Choroid plexus epithelial cell (primary cell): ENCODE data around the gene VSNL1.

Source experiments
- DNase-seq: peaks from one replicate; pipeline ENCODE4 v3.0.0-alpha.2; 2010; ENCODE audit warnings: low read depth
- H3K4me3 ChIP-seq: 2 replicates; pipeline ENCODE4 v1.5.1; 2011; ENCODE audit warnings: low read depth, mild to moderate bottlenecking, control low read depth, low read length, moderate library complexity
- TF ChIP-seq, protein P1 (sequence below): conservative IDR thresholded peaks from 2 replicates; pipeline ENCODE4 v1.5.1; 2011; ENCODE audit warnings: low read depth, mild to moderate bottlenecking, control low read depth, inconsistent platforms, low read length, moderate library complexity

Gene VSNL1

DNA sequence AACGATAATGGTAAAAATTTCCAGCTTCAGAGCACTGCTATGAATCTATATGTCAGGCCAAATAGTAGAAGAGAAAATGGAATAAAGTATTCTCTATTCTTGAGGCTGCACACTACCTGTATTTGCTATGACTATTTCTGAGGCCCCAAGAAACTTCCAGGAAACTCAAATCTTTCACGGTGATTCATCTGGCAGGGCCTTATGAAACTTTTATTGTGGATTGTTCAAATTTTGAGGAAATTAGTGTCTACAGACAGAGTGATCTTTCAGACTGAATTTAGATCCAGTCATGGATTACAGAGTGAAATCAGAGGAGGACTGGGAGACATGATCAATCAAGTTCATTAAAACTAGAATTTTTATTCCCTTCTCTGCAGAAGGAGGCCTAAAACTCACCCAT lies 4.1 kb upstream of the VSNL1 start:
- TF ChIP-seq, protein P1, sequence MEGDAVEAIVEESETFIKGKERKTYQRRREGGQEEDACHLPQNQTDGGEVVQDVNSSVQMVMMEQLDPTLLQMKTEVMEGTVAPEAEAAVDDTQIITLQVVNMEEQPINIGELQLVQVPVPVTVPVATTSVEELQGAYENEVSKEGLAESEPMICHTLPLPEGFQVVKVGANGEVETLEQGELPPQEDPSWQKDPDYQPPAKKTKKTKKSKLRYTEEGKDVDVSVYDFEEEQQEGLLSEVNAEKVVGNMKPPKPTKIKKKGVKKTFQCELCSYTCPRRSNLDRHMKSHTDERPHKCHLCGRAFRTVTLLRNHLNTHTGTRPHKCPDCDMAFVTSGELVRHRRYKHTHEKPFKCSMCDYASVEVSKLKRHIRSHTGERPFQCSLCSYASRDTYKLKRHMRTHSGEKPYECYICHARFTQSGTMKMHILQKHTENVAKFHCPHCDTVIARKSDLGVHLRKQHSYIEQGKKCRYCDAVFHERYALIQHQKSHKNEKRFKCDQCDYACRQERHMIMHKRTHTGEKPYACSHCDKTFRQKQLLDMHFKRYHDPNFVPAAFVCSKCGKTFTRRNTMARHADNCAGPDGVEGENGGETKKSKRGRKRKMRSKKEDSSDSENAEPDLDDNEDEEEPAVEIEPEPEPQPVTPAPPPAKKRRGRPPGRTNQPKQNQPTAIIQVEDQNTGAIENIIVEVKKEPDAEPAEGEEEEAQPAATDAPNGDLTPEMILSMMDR, result no peak
- DNase-seq, result no peak

DNA sequence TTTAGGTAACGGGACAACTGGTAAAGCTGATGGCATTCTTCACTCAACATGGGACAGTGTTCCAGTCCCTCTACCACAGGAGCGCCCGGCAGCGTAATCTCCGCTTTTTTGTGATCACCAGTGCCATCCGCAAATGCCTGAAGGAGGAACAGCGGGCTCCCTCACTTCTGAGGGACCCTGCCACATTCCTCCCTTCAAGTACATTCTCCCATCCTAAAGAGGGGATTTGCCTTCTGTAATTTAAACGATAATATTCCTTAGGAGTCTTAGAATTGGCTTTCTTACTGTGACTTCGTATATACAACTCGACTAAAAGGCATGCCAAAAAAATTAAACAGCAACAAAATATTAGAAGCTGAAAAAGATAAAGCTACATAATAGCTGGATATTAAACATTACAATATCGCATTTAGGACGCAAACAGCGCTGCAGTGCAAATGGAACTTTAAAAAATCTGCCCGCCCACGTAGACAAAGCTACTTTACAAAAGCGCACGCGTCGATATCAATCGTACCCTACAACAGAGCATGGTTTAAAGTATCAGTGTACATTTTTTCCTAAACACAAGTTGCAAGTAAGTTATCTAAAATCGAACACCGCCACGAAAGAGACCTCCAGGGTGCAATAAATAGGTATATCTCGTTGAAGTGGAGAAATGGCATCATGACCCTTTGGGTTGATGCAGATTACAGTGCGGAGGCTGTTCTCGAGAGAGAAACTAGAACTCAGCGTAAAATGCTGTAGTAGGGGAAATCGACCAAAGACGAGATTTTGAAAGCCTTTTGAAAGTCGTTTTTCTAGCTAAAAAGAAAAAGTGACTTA lies 2.3 kb upstream of the VSNL1 start:
- peak overlapping the region; percentile 51 for H3K4me3 ChIP-seq
- DNase-seq, result peak; percentile 26
- TF ChIP-seq, protein P1, result no peak

More for the DNA sequence above, 4.1 kb upstream of the VSNL1 start:
- H3K4me3 ChIP-seq, result no peak overlapping the region

DNA sequence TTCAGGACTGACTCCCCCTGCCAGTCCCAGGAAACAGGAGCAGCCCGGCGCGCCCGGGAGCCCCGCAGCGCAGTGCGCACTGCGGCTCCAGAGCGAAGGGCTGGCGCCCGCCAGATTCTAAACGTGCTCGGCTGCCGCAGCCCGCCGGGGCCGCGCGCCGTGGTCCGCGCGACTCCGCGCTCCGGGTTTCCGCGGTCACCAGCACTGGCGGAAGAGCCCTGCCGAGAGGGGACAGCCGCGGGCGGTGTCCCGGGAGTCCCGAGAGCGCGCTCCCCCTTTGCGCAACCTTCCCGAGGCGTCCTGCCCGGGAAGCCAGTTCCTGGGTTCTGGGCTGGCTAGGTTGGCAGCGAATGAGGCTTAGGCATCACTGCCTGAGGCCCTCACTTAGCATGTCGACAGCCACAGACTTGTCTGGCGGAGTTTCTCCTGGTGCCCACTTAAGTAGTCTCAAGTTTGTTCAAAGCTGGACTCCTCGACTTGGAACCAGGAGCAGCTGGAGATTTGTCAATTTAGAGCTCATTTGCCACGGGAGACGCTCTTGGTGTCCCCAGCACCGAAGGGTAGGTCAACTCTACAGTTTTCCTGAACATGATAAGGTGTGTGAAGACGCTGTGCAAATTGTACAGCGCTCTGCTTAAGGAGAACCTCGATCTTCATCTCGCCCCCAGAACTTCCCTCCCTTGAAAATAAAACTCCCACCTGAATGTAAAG lies 1.5 kb upstream of the VSNL1 start:
- peak; percentile 39 for DNase-seq
- H3K4me3 ChIP-seq, result peak overlapping the region; percentile 51
- TF ChIP-seq, protein P1, result no peak

DNA sequence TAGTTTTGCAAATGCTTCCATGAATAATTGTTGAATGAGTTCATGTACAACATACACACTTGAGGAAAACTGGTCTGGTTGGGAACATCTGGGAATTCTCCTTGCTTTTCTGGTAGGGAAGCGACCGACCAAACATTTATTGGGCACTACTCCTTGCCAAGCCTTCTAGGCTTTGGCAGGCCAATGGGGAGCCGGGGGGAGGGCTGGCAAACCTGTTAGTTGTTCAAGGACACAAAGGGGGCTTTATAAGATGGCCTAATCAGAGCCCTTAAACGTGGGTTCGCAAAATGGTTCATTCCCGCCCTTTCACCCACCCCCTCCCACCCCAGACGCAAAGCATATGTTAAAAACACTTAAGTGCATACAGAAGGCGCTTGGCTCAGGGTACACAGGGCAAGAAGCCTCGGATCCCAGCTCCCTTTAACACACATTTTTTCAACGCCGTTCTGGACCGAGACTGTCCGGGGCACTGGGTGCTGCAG lies 844 bp upstream of the VSNL1 start:
- H3K4me3 ChIP-seq, result peak overlapping the region; percentile 55
- TF ChIP-seq, protein P1, result no peak
- peak; percentile 2 for DNase-seq

DNA sequence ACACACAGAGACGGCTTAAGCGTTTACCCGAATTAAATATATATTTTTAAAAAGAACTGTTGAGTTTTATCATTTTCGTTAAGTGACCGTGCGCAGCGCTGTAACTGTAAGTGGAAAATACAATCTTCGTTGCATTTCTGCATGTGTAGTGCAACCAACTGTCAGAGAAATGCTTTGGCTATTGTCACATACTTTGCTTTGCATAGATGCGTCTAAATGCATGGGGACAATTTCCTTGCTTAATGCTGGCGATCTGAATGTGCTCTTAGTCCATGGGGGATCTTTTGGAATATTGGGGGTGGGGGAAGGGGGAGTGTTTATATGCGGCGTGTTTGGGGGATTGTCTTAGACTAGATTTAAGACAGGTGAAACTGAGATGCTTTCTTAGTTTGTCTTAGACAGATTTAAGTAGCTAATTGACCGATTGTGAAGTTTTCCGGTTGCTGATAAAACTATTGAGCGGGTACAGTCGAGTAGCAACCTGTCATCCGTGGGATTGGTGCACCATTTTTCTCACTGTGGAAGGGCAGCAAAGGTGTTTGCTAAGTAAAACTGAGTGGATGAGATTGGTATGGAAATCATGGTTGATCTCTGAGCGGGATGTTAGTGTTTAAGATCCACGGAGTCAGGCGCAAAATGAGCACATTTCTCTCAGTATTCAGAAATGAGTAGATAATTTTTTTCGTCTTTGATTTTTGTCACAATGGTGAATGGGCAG lies 476 bp downstream of the VSNL1 start:
- no peak for DNase-seq
- H3K4me3 ChIP-seq, result peak overlapping the region; percentile 55
- TF ChIP-seq, protein P1, result no peak

DNA sequence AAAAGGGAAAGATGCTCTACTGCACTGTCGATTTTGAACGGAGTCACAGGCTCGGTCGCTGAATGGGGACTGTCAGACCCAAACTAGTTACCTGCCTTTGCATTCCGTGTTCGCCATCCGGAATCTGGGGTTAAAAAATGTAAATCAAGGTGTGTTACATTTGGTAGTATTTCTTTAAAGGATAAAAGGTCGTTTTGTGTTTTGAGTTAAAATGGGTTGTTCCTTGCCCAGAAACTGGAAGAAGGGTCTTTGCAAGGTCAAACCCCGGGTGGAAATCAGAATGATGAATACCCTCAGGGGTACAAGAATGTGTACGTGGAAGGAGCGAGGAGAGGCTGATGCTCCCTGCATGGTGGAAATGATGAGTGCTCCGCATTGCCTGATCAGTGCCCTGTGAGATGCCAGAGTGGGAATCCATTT lies 1.0 kb downstream of the VSNL1 start:
- no peak overlapping the region for H3K4me3 ChIP-seq
- DNase-seq, result no peak
- TF ChIP-seq, protein P1, result no peak
